GM12892 (cell line): ENCODE results near the gene IL1RAP.

Experiments
- POLR2A ChIP-seq: IDR thresholded peaks from 2 replicates; pipeline ENCODE4 v1.6.1; 2011; ENCODE audit warnings: low read depth, low read length, control low read depth
- POLR2AphosphoS5 ChIP-seq: IDR thresholded peaks from 2 replicates; pipeline ENCODE4 v1.6.1; 2011; ENCODE audit warnings: low read depth, low read length, control low read depth
- TAF1 ChIP-seq: IDR thresholded peaks from 2 replicates; pipeline ENCODE4 v1.6.1; 2011; ENCODE audit warnings: low read depth, mild to moderate bottlenecking, control low read depth, low read length, borderline replicate concordance

DNA sequence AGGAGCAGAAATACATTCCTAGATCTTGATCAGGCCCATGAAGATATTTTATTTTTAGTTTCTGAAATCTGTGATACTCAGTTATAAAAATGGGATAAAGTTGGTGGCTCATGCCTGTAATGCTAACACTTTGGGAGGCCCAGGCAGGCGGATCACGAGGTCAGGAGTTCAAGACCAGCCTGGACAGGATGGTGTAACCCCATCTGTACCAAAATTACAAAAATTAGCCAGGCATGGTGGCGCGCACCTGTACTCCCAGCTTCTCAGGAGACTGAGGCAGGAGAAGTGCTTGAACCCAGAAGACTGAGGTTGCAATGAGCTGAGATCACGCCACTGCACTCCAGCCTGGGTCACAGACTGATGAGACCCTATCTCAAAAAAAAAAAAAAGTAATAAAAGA, 105.5 kb downstream of the IL1RAP start:
- no peak for TF ChIP-seq POLR2A
- TF ChIP-seq POLR2AphosphoS5: no peak
- TF ChIP-seq TAF1: no peak
